Activated CD4-positive, CD25-positive, alpha-beta regulatory T cell treated with anti-CD3 and anti-CD28 coated beads, Interleukin-2, amount 50 U/mL, for 72 hours (primary cell): ENCODE data around the gene LEKR1.
"Not testable (repeated sequence)": the region's sequence is repeated elsewhere in the genome, so short reads cannot be mapped to it uniquely, and the experiment has no call there.

Source experiments
- DNase-seq: peaks from one replicate; pipeline ENCODE4 v3.0.0; 2021

LEKR1 gene

DNA sequence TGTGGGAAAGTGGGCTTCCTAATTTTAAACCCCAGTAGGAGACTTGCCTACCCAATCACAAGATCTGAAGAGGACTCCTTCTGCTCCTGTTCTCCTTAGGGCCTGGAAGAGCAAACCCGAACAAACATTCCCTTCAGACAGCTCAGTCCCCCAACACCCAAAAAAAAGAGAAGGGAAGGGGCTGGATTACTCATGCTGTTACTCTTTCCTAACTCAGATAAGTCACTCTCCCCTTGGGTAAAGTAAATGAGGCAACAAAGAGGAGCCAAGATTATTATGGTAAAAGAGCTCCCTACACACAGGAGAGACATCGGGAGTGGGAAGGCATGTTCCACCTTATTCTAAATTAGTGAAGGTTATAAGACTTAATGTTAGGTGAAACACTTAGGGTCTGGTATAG, 18.1 kb upstream of the LEKR1 start:
- no peak for DNase-seq

- DNase-seq, result no peak
These were observed 14.9 kb upstream of the LEKR1 start for GRCh38 chr3:156811089-156811862.

- DNase-seq, result no peak
These were observed 13.4 kb upstream of the LEKR1 start for GRCh38 chr3:156812521-156813335.

DNA sequence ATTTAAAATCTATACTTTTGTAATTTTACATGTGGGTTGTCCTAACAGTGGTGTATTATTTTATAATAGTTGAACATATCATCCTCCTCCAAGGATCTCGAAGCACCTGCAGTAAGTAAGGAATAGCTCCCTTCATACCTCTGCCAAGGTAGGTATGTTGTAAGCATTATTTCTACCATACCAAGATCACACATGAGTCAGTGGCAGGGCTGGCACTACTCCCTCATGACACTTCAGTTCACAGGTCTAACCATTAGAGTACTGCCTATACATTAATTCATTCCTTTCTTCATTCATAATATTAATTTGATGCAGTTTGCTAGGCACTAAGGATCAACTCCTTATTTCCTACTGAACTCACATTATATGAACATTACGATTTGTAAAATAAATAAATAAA, 11.9 kb upstream of the LEKR1 start:
- no peak for DNase-seq

DNA sequence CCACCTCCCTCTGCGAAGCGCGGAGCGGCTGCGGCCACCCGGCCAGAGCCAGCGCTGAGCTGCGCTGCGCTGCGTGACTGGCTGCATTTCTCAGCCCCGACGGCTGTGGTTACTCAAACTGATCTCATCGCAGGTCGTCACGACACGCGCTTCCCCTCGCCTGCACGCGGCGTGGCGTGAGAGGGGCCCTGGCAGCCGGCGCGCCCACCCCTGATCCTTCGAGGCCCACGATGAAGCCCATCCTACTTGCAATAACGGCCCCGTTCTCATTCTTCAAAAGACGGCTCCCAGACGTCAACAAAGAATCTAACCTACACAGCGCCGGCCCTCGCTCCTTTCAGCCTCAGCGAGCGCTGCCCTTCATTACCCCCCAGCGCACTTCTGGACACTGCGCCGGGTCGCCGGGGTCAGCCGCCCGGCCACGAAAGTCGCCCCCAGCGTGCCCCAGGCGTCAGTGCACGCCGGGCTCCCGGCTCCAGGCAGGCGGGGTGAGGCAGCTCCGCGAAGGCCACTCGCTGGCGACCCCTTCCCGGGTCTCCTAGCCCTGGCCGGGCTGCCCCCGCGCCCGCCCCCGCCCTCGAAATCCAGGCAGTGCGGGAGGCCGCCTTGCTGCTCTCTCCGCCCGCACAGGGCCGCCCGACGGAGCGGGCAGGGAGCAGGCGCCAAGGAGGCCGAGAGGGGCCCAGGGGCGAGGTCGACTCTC, 9.9 kb upstream of the LEKR1 start:
- peak; percentile 71 for DNase-seq

DNA sequence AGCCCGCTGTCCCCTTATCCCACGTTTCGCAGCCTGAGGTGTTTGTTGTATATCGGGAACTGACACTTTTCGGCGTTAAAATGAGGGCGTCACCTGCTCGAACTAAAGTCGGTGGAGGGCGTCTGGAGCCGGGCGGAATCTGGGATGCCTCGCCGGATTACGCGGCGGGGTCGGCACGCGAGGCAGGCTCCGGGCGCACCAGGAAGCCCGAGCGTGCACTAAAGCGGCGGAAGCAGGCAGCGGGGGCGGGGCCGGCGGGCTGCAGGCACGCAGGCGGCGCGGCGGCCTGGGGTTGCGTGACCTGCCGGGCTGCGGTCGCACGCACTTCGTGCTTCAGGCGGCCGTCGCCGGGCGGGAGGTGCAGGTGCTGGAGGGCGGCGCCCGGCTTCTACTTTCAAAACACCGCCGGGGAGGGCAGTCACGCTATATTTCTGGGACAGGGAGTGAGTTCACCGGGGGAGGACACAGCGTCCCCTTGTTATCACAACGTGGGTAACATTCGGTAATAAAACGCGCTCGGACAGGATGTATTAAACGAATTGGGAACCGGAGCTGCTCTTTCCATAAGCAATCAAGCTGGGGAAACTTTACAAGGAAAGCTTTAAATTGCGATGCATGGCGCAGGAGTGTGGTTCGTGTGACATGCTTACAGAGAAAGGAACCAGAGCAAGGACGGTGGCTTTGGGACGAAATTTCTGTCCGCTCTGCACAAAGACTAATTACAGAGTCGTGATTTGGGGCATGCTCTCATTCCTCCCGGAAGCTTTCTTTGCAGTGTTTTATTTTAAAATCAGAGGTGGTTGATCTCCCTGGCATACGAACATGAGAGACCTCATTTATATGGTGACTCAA, 9.1 kb upstream of the LEKR1 start:
- peak; percentile 94 for DNase-seq

GRCh38 chr3:156817646-156818272, 8.4 kb upstream of the LEKR1 start:
- DNase-seq, result no peak

- no peak for DNase-seq
These were observed 7.9 kb upstream of the LEKR1 start for GRCh38 chr3:156818273-156818651.

- no peak for DNase-seq
These were observed 7.3 kb upstream of the LEKR1 start for GRCh38 chr3:156818890-156819289.

DNA sequence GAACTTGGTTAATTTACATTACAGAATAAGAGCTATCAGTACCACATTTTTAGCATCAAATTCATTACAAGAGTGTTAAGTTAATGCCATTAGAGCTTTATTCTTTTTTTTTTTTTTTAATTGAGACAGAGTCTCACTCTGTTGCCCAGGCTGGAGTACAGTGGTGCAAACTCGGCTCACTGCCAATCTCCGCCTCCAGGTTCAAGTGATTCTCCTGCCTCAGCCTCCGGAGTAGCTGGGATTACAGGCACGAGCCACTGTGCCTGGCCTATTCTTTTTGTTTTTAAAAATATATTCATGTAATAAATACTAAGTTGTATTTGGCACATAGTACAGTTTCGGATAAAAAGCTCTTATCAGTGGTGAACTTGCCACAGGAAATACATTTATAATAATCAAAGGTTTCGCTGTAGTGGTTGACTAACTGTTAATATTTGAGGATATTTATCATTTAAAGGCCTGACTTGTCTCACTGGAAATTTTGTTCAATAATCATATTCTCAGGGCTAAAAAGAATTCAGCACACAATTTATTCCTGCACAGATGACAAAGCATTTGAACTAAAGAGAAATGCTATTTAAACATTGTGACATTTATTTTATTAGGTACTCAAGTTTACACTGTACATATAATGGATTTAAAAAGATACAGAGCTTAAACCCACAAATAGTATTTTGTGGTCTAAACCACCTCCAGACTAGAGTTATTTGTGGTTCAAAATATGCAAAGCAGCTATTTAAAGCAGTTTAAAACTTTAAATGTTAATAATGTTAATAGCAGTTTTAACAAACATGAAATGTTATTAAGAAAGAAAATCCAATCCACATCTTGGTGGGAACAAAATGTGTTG, 6.1 kb upstream of the LEKR1 start:
- no peak for DNase-seq

DNA sequence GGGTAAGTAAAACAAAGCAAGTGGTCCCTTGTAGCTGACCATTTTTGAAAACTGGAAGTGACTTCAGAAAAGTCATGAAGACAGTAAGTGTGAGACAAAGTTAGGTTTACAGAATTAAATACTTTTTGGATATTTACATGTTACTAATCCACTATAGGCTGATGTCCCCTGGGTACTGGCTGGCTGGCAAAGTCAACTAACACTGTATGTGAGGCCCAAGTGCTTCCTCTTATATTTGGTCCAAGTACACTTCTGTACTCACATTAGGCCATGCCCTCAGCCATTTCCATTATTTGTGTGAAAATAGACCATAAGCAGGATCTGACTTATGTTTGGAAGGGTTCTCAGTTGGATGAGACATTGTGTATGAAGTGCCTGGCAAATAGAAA, 5.5 kb upstream of the LEKR1 start:
- no peak for DNase-seq

DNA sequence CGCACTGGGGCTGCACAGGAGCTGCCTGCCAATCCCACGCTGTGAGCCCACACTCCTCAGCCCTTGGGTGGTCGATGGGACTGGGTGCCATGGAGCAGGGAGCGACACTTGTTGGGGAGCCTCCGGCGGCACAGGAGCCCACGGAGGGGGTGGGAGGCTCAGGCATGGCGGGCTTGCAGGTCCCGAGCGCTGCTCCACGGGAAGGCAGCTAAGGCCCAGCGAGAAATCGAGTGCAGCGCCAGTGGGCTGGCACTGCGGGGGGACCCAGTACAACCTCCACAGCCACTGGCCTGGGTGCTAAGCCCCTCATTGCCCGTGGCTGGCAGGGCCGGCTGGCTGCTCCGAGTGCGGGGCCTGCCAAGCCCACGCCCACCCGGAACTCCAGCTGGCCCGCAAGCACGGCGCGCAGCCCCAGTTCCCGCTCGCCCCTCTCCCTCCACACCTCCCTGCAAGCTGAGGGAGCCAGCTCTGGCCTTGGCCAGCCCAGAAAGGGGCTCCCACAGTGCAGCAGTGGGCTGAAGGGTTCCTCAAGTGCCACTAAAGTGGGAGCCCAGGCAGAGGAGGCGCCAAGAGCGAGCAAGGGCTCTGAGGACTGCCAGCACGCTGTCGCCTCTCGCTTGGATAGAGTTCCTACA, 3.4 kb upstream of the LEKR1 start:
- not testable (repeated sequence) for DNase-seq

- no peak for DNase-seq
These were observed 384 bp upstream of the LEKR1 start for GRCh38 chr3:156825795-156826143.

DNA sequence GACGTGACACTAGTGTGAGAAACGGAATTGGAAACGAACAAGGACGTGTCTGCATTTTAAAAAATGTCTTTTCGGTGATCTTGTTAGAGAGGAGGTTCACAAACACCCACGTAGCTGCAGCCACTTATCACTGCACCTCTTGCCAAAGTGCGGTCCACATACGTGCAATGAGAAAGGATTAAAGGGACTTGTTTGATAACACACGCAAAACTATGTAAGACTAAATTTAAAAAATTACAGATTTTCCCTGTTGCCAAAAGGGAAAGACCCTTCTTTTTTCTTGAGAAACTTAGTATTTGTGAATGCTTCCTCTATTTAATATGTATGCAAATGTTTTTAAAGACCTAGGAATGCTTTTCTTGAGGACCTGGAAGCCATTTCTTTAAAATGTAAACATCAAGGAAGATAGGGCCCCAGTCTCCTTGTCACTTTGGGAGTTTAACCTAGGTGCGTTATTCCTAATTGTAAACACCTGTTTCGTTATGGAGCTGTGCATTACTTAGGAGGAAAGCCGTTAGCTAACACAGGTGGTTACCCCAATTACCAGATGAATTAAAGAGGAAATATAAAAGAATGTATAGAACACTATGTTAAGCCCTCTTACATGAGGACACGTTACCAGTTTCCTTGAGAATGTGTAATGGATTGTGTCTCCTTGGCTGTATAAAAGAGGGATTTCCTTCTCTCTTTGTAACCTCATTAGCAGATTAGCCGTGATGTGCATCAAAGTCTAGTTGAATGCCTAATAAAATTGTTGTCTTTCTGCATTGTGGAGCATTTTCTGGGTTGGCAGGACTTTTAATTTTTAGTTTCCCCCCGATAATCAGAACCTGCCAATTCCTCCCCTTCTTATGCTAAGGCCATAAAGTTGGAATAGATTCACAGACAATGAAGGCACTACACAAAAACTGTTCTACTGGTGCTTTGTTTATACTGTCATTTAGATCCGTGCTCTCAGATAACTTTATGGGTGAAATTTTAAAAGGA, 1.0 kb downstream of the LEKR1 start:
- no peak for DNase-seq

DNA sequence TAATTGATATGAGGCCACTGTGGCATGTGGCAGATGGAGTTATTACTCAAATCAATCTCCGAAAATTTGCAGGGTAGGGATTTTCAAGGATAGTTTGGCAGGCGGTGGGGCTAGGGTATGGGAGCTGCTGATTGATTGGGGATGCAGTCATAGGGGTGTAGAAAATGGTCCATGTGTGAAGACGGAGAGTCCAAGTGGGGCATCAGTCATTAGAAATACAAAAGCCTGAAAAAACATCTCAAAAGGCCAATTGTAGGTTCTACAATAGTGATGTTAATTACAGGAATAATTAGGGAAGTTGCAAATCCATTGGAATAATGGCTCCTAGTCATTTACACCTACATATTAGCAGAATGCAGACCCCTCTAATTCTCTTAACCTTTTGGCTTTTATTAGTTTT, 4.9 kb downstream of the LEKR1 start:
- no peak for DNase-seq

GRCh38 chr3:156834435-156834834, 8.3 kb downstream of the LEKR1 start:
- no peak for DNase-seq

DNA sequence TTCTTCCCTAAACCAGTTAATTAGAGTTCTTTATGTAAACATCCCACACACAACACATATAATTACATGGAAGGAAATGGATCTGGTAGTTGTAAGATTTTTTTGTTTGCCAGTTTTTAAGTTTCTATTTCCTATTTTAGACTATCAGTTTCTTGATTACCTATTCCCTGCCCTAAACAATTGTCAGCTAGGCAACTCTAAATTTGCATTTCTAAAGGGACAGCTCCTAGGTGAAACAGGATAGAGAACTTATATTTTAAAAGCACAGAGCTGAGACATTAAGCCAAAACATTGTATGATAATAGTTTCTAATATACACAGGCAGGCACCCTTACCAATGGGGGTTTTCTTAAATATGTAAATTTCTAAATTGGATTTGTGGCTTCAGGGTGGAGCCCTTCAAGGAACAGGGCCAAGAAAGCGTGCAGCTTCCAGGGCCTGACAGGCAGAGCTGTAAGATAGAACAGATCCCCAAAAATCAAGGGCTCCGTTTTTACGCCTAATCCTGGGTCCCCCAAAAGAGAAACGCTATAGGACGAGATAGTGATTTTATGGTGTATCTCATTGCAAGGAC, 8.9 kb downstream of the LEKR1 start:
- DNase-seq, result no peak

- no peak for DNase-seq
These were observed 10.5 kb downstream of the LEKR1 start for GRCh38 chr3:156836701-156837100.

- DNase-seq, result no peak
These were observed 11.0 kb downstream of the LEKR1 start for GRCh38 chr3:156837115-156837514.
